Left ventricle myocardium inferior (tissue), 1 donor: Measurements from ENCODE around the gene CCDC112. TPM values are rescaled to one million over a fixed set of nuclear protein-coding genes. Genes with fewer than 3 reads are reported as not detected.

ENCODE experiments used
- DNase-seq: peaks from one replicate; pipeline ENCODE4 v3.0.0-alpha.2; 2020
- H3K27ac ChIP-seq: fragments of 200-600 bp; replicated peaks from 2 replicates; pipeline ENCODE4 v1.8.0; 2021
- H3K27me3 ChIP-seq: fragments of 200-600 bp; 2 replicates; pipeline ENCODE4 v1.8.0; 2021; ENCODE audit warnings: low read depth
- H3K36me3 ChIP-seq: fragments of 200-600 bp; 2 replicates; pipeline ENCODE4 v1.8.0; 2021
- H3K4me1 ChIP-seq: fragments of 200-600 bp; 2 replicates; pipeline ENCODE4 v1.8.0; 2021
- H3K4me3 ChIP-seq: fragments of 200-600 bp; 2 replicates; pipeline ENCODE4 v1.8.0; 2021; ENCODE audit warnings: mild to moderate bottlenecking, moderate library complexity
- H3K9me3 ChIP-seq: fragments of 200-600 bp; replicated peaks from 2 replicates; pipeline ENCODE4 v1.8.0; 2021
- CTCF ChIP-seq: fragments of 200-600 bp; IDR thresholded peaks from 2 replicates; pipeline ENCODE4 v1.8.0; 2021; ENCODE audit warnings: antibody characterized with exemption, mild to moderate bottlenecking, borderline replicate concordance
- intact Hi-C: fragments of 100-400 bp; cut with micrococcal nuclease; formaldehyde crosslinking; loops from one replicate; pipeline ENCODE4 v1.11.0; 2022
- total RNA-seq: library from RNA; stranded (reverse); fragmentation: NEBNext Ultra II Directional; extraction: Animal tissue kit (Norgen Biotek cat#: 25700); gene quantifications from one replicate; pipeline ENCODE4 v1.2.1, GENCODE V29; 2021
- donor health status: DM: no; HTN: yes; CAD: no; lungs with severe emphysema.

CCDC112 gene
- total RNA-seq, 1 donor from 2014 or later: 5.3 TPM

- Histone ChIP-seq H3K9me3 (no peaks in the 10 kb centered on the region), H3K27ac (no peak overlapping the region), H3K4me1 (no peaks in the 10 kb centered on the region), H3K27me3 (no peaks in the 10 kb centered on the region), H3K4me3 (no peak overlapping the region), H3K36me3 (peaks cover 32% of the 10 kb centered on the region)
- TF ChIP-seq CTCF: no peak
- intact Hi-C loops: no loop called here
- DNase-seq: no peak
Observed at GRCh38 chr5:115272297-115272958, 24.0 kb downstream of the CCDC112 start.

GRCh38 chr5:115271295-115272050 lies 25.0 kb downstream of the CCDC112 start:
- Histone ChIP-seq H3K27me3 (no peaks in the 10 kb centered on the region), H3K4me3 (no peak overlapping the region), H3K9me3 (no peaks in the 10 kb centered on the region), H3K27ac (no peak overlapping the region), H3K36me3 (peaks cover 41% of the 10 kb centered on the region), H3K4me1 (no peaks in the 10 kb centered on the region)
- no peak for DNase-seq
- intact Hi-C loops: no loop called here
- no peak for TF ChIP-seq CTCF

- no peak for DNase-seq
- TF ChIP-seq CTCF: no peak
- no peaks in the 10 kb centered on the region for H3K27me3 ChIP-seq
- intact Hi-C loops: no loop called here
- H3K36me3 ChIP-seq: peaks cover 28% of the 10 kb centered on the region
- H3K27ac ChIP-seq: no peak overlapping the region
- no peak overlapping the region for H3K4me3 ChIP-seq
- peaks cover 7% of the 10 kb centered on the region for H3K4me1 ChIP-seq
- no peaks in the 10 kb centered on the region for H3K9me3 ChIP-seq
Observed at GRCh38 chr5:115267617-115268016, 28.8 kb downstream of the CCDC112 start.

- peaks cover 25% of the 10 kb centered on the region for H3K36me3 ChIP-seq
- H3K4me3 ChIP-seq: no peak overlapping the region
- no peak overlapping the region for H3K27ac ChIP-seq
- intact Hi-C loops: no loop called here
- H3K9me3 ChIP-seq: no peaks in the 10 kb centered on the region
- H3K27me3 ChIP-seq: no peaks in the 10 kb centered on the region
- TF ChIP-seq CTCF: no peak
- no peak for DNase-seq
- peaks cover 29% of the 10 kb centered on the region for H3K4me1 ChIP-seq
Observed at GRCh38 chr5:115265220-115265619, 31.2 kb downstream of the CCDC112 start.

GRCh38 chr5:115264786-115265185 lies 31.7 kb downstream of the CCDC112 start:
- Histone ChIP-seq H3K4me3 (no peak overlapping the region), H3K36me3 (peaks cover 25% of the 10 kb centered on the region), H3K4me1 (peaks cover 34% of the 10 kb centered on the region), H3K27ac (no peak overlapping the region), H3K9me3 (no peaks in the 10 kb centered on the region), H3K27me3 (no peaks in the 10 kb centered on the region)
- DNase-seq: no peak
- no peak for TF ChIP-seq CTCF
- intact Hi-C loops: no loop called here
